GM19043 (cell line): Measurements from ENCODE around the gene BHLHE23.

Source experiments
- ATAC-seq: cut with Tn5 transposase; IDR thresholded peaks from one replicate; pipeline ENCODE4 v1.9.1; 2021; ENCODE audit warnings: low read depth; ENCODE audit not compliant: unreplicated experiment

The BHLHE23 gene

GRCh38 chr20:63006540-63007359 lies at the start of gene BHLHE23:
Gene BHLHE23 (minus strand): TSS chr20:63006964. CDS start chr20:63006774, 190 bp downstream.
- ATAC-seq: no peak

GRCh38 chr20:63055575-63056235 lies 48.9 kb upstream of the BHLHE23 start:
- ATAC-seq: no peak

DNA sequence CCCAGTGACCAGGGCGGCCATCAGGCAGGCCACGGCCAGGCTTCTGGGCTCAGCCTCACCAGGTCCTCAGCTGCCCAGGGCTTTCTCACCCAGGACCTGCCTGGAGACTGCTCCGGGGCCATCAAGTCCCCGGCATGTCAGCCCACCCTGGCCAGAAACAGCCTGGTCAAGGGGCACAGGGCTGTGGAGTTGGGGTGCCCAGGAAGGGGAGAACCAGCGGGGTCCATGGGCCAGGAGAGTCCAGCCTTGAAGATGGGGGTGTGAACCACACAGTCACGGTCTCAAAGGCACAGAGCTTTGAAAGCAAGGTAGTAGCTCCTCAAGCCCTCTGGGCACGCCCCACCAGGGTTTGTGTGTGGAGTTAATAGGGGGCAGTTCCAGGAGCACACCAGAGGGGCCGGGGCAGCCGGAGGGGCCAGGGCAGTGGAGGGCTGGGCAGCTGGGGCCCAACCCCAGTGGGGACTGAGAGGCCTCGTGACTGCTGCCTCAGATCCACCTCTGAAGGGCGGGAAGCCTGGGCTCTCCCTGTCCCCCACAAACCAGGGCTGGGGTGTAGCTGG lies 48.0 kb upstream of the BHLHE23 start:
- ATAC-seq: no peak

DNA sequence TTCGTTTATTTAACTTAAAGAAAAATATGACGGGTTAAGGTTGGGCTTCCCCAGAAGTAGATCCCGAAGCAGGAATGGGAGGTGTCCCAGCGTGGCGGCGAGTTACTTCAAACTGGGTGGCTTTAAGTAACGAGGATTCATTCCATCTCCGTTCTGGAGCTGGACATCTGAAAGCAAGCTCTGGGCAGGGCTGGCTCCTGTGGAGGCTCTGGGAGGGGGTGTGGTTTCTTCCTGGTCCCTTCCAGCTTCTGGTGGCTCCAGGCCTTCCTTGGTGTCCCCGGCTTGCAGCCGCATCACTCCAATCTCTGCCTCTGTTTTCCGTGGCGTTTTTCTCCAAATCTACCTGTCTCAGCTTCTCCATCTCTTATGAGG lies 47.3 kb upstream of the BHLHE23 start:
- ATAC-seq: no peak

- no peak for ATAC-seq
These were observed 46.8 kb upstream of the BHLHE23 start for GRCh38 chr20:63053432-63054102.

GRCh38 chr20:63052571-63053431 lies 46.0 kb upstream of the BHLHE23 start:
- ATAC-seq: no peak

DNA sequence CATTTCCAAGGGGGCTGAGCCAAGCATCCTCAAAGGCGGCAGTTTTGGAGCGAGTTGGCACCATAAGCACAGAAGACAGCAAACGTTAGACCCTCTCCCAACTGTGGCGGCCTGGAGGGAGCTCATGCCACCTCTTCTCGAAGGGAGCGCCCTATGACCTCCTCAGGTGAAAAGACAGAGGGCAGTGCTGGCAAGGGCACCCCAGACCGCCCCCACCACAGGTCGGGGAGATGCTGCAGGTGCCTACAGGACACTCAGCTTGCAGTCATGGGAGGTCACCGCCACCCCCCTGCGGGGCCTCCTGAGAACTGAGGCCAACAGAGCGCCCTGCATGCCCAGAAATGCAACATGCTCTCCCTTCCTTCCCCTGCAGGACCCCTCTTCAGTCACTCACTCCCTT lies 45.1 kb upstream of the BHLHE23 start:
- ATAC-seq: no peak

GRCh38 chr20:63051186-63051860 lies 44.6 kb upstream of the BHLHE23 start:
- no peak for ATAC-seq

- no peak for ATAC-seq
These were observed 43.6 kb upstream of the BHLHE23 start for GRCh38 chr20:63050406-63050805.

DNA sequence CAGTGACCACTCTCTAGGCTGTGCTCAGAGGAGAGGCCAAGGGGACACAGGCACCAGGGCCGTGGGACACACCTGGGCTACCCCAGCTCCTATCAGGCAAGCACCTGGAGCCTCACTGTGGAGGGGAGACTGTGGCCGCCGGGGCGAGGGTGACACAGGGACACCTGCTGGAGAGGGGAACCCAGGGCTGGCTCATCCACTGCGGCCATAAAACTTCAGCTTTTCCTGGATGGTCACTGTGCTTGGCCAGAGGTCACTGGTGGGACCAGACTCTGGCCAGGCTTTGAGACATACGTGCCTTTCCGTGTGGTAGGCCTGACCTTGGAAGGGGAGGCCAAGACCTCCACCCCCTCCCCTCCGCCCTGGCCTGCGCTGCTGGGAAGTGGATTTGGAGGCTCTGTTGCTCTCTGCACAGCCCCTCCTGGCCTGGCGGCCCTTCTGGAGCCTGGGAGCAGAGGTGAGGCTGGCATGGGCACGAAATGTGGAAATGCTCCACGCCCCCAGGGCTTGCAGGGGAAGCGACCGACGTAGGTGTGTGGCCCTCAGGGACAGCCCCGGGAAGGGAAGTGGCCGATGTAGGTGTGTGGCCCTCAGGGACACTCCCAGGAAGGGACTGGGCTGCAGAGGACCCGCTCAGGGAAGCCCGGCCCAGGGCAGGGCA lies 42.9 kb upstream of the BHLHE23 start:
- ATAC-seq: no peak

- ATAC-seq: no peak
These were observed 42.4 kb upstream of the BHLHE23 start for GRCh38 chr20:63049191-63049518.

DNA sequence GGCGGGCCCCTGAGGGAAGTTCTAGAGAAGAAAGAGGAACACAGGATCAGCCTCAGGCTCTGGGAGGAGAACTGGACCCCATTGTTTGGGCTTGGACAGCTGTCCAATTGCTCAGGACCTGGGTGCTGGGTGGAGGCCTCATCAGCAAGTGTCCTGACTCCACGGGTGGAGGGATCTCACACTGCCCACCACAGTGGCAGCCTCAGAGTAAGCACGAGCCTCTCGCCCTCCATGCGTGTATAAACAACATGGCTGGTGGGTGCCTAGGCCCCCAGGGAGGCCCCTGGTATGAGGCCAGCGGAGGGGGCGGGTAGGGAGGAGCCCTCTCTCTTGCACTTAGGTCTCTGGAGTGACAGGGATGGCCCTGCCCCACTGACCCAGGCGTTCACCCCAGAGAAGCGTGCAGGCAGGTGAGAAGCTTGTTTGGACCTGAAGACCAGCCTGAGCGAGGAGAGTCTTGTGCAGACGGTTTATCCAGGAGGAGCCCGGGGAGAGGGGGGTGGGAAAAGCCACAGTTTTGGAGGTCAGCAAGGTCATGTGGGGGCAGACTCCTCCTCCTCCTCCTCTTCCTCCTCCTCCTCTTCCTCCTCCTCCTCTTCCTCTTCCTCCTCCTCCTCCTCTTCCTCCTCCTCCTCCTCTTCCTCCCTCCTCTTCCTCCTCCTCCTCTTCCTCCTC lies 41.9 kb upstream of the BHLHE23 start:
- ATAC-seq: no peak

DNA sequence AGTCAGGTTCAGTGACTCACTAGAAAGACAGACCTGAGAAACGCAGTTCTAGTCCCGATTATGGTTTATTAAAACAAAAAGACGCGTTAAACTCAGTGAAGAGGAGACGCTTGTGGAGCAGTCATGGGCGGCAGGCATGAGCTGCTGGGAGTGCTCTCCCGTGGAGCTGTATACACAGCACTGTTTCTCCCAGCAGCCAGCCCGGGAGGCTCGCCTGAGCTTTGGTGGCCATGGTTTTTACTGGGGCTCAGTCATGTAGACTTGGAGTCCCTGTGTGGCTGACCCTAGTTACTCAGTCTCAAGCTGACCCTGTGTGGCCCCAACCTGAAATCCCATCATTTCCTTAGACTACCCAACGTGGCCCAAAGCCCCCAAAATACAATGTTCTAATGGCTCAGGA lies 41.2 kb upstream of the BHLHE23 start:
- no peak for ATAC-seq

DNA sequence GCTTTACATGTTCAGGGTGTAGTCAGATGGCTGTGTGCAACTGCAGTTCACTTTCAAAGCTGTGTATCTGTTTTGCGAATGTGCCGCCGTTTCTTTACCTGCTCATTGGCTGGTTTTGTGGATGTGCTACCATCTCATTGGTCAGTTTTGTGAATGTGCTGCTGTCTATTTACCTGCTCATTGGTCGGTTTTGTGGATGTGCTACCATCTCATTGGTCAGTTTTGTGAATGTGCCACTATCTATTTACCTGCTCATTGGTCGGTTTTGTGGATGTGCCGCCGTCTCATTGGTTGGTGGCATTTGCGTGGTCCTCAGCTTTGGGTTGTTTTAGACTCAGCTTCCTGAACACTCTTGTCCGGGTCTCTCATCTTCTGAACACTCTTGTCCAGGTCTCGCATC lies 40.5 kb upstream of the BHLHE23 start:
- no peak for ATAC-seq

- no peak for ATAC-seq
These were observed 40.1 kb upstream of the BHLHE23 start for GRCh38 chr20:63046841-63047240.

GRCh38 chr20:63045991-63046390 lies 39.2 kb upstream of the BHLHE23 start:
- ATAC-seq: no peak

- no peak for ATAC-seq
These were observed 38.6 kb upstream of the BHLHE23 start for GRCh38 chr20:63045401-63045800.

DNA sequence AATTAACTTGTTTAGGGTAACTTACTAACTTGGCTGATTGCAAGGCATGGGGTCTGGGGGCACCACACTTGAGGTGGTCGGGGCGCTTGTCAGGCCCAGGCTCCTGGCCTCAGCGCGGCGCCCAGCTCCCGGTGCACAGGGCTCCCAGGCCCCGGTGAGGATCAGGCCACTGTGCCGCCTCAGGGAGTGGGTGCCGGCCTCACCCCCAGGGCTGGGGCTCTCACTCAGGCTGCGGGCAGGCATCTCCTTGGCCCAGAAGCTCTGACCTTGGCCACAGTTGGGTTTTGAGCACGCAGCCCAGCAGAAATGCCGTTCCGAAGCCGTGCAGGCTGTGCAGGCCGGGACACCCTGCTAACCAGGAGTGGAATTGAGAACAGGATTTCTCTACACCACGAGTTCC lies 37.8 kb upstream of the BHLHE23 start:
- no peak for ATAC-seq

DNA sequence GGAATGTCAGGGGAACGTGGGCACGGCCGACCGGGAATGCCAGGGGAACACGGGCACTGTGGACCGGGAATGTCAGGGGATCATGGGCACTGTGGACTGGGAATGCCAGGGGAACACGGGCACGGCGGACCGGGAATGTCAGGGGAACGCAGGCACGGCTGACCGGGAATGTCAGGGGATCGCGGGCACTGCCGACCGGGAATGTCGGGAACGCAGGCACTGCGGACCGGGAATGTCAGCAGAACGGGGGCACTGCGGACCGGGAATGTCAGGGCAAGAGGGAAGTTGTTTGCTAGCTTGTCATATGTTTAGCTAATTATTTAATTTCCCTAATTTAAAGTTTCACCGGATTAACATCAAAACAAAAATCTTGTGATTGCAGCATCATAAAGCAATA lies 37.4 kb upstream of the BHLHE23 start:
- ATAC-seq: no peak
